Body of pancreas (tissue), 4 donors: ENCODE results near the gene RHAG. TPM values are rescaled to one million over a fixed set of nuclear protein-coding genes. Genes with fewer than 3 reads are reported as not detected.

Experiments
- ATAC-seq: fragments of 150-250 bp; one replicate; pipeline ENCODE4 v1.9.1; 2016
- DNase-seq, 4 donors: peaks; one replicate each; pipeline ENCODE4 v3.0.0-alpha.2; 2019
- H3K27ac ChIP-seq, 4 donors: fragments of 200-600 bp; sonication (generic); 1 replicate in 3 of 4; 2 replicates in 1 of 4; pipeline versions ENCODE4 v1.5.1 to v1.6.1; 2016 to 2019; ENCODE audit warnings: mild to moderate bottlenecking in 1 of 4, mixed read lengths in 1 of 4, moderate library complexity in 1 of 4
- H3K27me3 ChIP-seq, 2 donors: fragments of 200-600 bp; sonication (generic); one replicate each; pipeline ENCODE4 v1.6.0; 2016; ENCODE audit warnings: mild to moderate bottlenecking in 1 of 2
- H3K36me3 ChIP-seq, 2 donors: fragments of 200-600 bp; sonication (generic); replicated peaks in 1 of 2; 2 replicates each; pipeline ENCODE4 v1.5.1; 2016; ENCODE audit warnings: low read depth in 2 of 2; ENCODE audit not compliant: insufficient read depth in 1 of 2
- H3K4me1 ChIP-seq: fragments of 200-600 bp; sonication (generic); one replicate; pipeline ENCODE4 v1.6.0; 2016
- H3K4me3 ChIP-seq, 2 donors: fragments of 200-600 bp; sonication (generic); 1 replicate in 1 of 2; 2 replicates in 1 of 2; pipeline ENCODE4 v1.5.1; 2016 to 2019
- H3K9me3 ChIP-seq, 3 donors: fragments of 200-600 bp; sonication (generic); 1 replicate in 2 of 3; 2 replicates in 1 of 3; pipeline ENCODE4 v1.5.1; 2016
- POLR2A ChIP-seq, 3 donors: fragments of 450-650 bp; IDR thresholded peaks; one replicate each; pipeline ENCODE4 v1.6.1; 2016; ENCODE audit warnings: antibody characterized with exemption in 3 of 3, mild to moderate bottlenecking in 2 of 3
- WGBS, 2 donors: methylation state at CpG; one replicate each; pipeline ENCODE4 v1.1.5; 2017; 5-methylcytosine and 5-hydroxymethylcytosine counted together
- intact Hi-C: fragments of 100-400 bp; cut with DNase I; formaldehyde crosslinking; loops from one replicate; pipeline ENCODE4 v1.15.1; 2023
- total RNA-seq, 2 donors: library from RNA; depleted of rRNA; stranded (reverse); fragments of >200 nt; gene quantifications; one replicate each; pipeline ENCODE4 v1.1.0, GENCODE V29; 2016
- TF ChIP-seq, protein P1 (sequence below), 7 experiments: fragments of 450-650 bp in 4 of 7; fragments of 200-600 bp in 3 of 7; sonication (generic) in 3 of 7; IDR thresholded peaks; one replicate each; pipeline ENCODE4 v1.5.1; 2016 to 2019; ENCODE audit warnings: antibody characterized with exemption in 7 of 7

Gene RHAG
- total RNA-seq, 2 donors from 2014 or later = not detected

DNA sequence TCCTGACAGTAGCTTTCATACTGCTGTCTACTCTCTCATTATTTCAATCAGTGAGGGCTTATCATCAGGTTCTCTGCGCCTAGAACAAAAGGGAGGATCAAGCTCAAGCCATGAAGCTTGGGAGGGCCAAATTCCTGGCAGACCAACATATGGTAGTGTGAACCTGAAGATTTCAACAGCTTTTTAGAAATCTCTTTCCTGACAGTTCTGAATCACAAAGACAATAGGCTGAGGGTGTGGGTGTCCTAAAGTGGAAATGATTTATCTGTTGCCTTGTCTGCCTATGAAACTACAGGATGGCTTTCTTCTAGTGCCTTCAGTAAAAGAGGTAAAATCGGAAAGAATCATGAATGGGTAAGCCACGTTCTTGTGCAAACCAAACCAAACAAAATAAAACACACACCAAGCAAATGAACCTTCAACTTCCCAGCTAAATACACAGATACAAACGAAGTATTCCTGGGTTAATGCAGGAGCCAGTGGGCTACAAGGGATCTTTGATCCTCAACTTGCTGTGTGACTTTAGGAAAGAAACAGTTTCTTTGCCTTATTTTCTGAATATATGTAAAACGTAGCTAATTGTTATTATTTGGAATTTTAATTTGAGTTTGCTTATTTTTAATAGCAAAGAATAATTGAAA, 2.7 kb upstream of the RHAG start:
- DNase-seq (no peak), ATAC-seq (no peak)
- Histone ChIP-seq H3K4me1 (no peaks in the 10 kb centered on the region), H3K36me3 (no peaks in the 10 kb centered on the region), H3K27me3 (no peaks in the 10 kb centered on the region), H3K9me3 (no peaks in the 10 kb centered on the region), H3K4me3 (no peak overlapping the region), H3K27ac (no peak overlapping the region)
- TF ChIP-seq POLR2A (IDR thresholded peaks at IDR 0.05) = no peak
- TF ChIP-seq, protein P1, sequence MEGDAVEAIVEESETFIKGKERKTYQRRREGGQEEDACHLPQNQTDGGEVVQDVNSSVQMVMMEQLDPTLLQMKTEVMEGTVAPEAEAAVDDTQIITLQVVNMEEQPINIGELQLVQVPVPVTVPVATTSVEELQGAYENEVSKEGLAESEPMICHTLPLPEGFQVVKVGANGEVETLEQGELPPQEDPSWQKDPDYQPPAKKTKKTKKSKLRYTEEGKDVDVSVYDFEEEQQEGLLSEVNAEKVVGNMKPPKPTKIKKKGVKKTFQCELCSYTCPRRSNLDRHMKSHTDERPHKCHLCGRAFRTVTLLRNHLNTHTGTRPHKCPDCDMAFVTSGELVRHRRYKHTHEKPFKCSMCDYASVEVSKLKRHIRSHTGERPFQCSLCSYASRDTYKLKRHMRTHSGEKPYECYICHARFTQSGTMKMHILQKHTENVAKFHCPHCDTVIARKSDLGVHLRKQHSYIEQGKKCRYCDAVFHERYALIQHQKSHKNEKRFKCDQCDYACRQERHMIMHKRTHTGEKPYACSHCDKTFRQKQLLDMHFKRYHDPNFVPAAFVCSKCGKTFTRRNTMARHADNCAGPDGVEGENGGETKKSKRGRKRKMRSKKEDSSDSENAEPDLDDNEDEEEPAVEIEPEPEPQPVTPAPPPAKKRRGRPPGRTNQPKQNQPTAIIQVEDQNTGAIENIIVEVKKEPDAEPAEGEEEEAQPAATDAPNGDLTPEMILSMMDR (IDR thresholded peaks at IDR 0.05) = no peak
- WGBS, 2 donors = 49 to 53% methylated on average over 5 of the region's 5 CpGs
- intact Hi-C loops = no loop called here

DNA sequence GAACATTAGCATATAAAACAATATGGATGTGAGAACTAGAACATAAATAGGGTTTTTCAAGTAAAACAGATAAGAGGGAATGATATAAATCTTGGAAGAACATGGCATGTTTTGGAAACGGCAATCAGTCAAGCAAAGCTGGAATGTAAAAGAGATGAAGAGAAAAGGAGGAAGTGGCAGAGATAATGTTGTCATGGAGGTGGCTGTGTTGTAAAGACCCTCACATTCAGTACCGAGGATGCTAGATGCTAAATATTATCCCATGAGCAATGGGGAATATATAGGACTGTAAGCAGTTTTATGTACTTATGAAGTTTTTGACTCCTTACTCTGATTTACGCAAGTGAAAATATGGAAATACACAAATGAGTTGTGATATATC, 702 bp upstream of the RHAG start:
- WGBS, 2 donors = 59 to 64% methylated on average over 3 of the region's 3 CpGs
- H3K27ac ChIP-seq = no peak overlapping the region
- no peaks in the 10 kb centered on the region for H3K9me3 ChIP-seq
- H3K36me3 ChIP-seq = no peaks in the 10 kb centered on the region
- DNase-seq (no peak), ATAC-seq (no peak)
- TF ChIP-seq, protein P1 (IDR thresholded peaks at IDR 0.05) = no peak
- TF ChIP-seq POLR2A (IDR thresholded peaks at IDR 0.05) = no peak
- no peaks in the 10 kb centered on the region for H3K4me1 ChIP-seq
- H3K27me3 ChIP-seq = no peaks in the 10 kb centered on the region
- intact Hi-C loops = no loop called here
- no peak overlapping the region for H3K4me3 ChIP-seq

DNA sequence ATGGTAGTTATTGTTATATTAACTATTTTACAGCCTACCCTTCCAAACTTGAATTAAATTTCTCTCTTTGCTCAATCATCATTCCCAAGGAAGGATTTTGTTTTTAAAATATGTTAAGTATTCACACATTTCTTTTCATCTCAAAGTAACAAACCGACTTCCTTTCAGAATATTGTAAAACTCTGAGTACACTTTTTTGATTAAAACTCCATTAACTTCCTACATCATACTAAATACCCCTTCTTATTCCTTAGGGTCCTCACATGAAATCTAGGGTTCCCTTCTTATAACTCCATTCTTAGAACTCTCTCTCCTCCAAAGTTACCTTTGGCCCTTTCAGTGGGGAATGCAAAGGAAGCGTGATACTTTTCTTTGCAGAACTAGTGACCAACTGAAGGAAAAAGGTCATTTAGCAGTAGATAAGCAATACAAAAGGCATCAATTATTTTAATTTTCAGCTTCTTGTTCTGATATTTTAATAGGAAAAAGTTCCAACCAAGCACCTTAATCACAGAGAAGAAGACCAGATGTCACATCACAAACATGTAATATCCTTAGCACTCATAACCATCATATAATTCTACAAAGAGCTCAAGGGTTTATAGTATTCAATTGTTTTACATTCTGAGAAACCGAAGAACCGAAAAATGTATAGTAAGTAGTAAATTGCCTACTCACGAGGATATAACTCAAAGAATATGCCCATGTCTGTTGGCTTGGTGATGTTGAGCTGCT, 494 bp downstream of the RHAG start:
- ATAC-seq (no peak), DNase-seq (no peak)
- H3K9me3 ChIP-seq = no peaks in the 10 kb centered on the region
- no peak overlapping the region for H3K27ac ChIP-seq
- no peak overlapping the region for H3K4me3 ChIP-seq
- intact Hi-C loops = no loop called here
- WGBS, 2 donors = 72 to 83% methylated on average over 5 of the region's 5 CpGs
- H3K36me3 ChIP-seq = no peaks in the 10 kb centered on the region
- H3K4me1 ChIP-seq = no peaks in the 10 kb centered on the region
- TF ChIP-seq, protein P1 (IDR thresholded peaks at IDR 0.05) = no peak
- TF ChIP-seq POLR2A (IDR thresholded peaks at IDR 0.05) = no peak
- no peaks in the 10 kb centered on the region for H3K27me3 ChIP-seq

DNA sequence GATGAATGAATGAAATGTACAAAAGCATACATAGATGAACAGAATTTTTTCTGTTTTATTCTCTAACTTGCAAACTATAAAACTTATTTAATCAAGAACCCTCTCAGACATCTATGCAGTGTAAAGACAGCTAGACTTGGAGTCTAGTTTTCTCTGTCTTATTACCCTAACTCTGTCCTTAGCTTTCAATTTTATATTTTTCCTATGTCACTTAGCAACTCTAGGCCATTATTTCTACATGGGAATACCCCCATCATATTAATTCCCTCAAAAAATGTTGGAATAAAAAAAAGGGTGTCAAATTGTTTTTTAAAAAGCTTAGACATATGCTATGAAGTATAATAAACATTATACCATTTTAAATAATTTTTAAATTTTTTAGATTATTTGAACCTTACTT, 1.2 kb downstream of the RHAG start:
- Histone ChIP-seq H3K27me3 (no peaks in the 10 kb centered on the region), H3K27ac (no peak overlapping the region), H3K9me3 (no peaks in the 10 kb centered on the region), H3K4me1 (no peaks in the 10 kb centered on the region), H3K36me3 (no peaks in the 10 kb centered on the region), H3K4me3 (no peak overlapping the region)
- DNase-seq = no peak
- no peak for ATAC-seq
- intact Hi-C loops = no loop called here
- TF ChIP-seq POLR2A (IDR thresholded peaks at IDR 0.05) = no peak
- TF ChIP-seq, protein P1 (IDR thresholded peaks at IDR 0.05) = no peak

DNA sequence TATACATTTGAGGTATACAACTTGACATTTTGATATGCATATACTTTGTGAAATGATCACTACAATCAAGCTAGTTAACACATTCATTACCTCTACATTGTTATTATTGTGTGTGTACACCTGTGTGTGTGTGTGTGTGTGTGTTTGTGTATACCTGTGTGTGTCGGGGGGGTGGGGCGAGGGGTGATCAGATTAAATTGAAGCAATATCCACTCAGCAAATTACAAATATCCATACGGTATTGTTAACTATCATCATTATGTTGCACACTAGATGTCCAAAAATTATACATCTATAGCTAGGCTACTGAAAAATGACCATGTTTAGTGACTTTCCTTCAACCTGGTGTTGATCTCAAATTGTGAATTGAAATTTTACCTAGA, 1.8 kb downstream of the RHAG start:
- Histone ChIP-seq H3K9me3 (no peaks in the 10 kb centered on the region), H3K36me3 (no peaks in the 10 kb centered on the region), H3K4me1 (no peaks in the 10 kb centered on the region), H3K27ac (no peak overlapping the region), H3K4me3 (no peak overlapping the region), H3K27me3 (no peaks in the 10 kb centered on the region)
- TF ChIP-seq, protein P1 (IDR thresholded peaks at IDR 0.05) = no peak
- no peak for TF ChIP-seq POLR2A (IDR thresholded peaks at IDR 0.05)
- 76 to 81% methylated on average over 3 of the region's 3 CpGs for WGBS, 2 donors
- ATAC-seq (no peak), DNase-seq (no peak)
- intact Hi-C loops = no loop called here
